K562 treated with DMSO at 1 percent for 48 hours (cell line): ENCODE data around the gene TBR1. TPM values are rescaled to one million over a fixed set of nuclear protein-coding genes. Genes with fewer than 3 reads are reported as not detected.

ENCODE experiments used
- total RNA-seq: library from RNA; unstranded; fragments of 300-600 nt; gene quantifications from 2 replicates; pipeline ENCODE4 v1.2.3, GENCODE V29; 2022; ENCODE audit warnings: low replicate concordance; ENCODE audit errors: extremely low read depth

TBR1 gene
- not detected in 2 replicates for total RNA-seq

DNA sequence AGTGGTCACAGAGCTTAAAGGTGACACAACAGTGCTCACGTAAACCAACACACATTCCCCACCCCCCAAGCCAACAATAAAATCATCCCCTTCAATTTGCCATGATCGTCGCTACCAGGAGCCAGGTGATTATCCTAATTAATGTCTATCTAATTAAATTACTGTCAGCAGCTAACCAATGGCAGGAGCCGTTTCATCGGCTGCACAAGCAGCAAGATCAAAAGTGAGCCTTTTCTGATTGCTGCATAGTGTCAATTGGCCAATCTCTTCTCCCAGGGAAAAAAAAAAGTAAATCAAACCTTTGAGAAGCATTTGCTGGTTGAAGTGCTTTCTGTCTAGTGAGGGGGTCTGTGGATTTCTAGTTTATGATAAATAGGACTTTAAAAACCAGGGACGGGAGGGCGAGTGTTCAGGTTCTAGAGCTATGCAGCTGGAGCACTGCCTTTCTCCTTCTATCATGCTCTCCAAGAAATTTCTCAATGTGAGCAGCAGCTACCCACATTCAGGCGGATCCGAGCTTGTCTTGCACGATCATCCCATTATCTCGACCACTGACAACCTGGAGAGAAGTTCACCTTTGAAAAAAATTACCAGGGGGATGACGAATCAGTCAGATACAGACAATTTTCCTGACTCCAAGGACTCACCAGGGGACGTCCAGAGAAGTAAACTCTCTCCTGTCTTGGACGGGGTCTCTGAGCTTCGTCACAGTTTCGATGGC is at the start of gene TBR1:
TBR1 (plus strand) TSS at position 311 of the 721 bp plus-strand sequence; CDS start at position 425, 114 bp downstream.

Other genes starting within 250 kb of the TBR1 start
- 206 TPM in 1 of 2 replicates, not detected in the other for gene PSMD14, start 107.9 kb upstream of the TBR1 start, total RNA-seq
- gene SLC4A10, start 208.1 kb downstream of the TBR1 start, total RNA-seq: not detected in 2 replicates